Uterus (tissue), 2 donors: ENCODE measurements around the gene DPP10.

ENCODE experiments used
- POLR2A ChIP-seq, 2 donors: fragments of 450-650 bp; IDR thresholded peaks; one replicate each; pipeline ENCODE4 v1.6.1; 2016; ENCODE audit warnings: antibody characterized with exemption in 2 of 2, mild to moderate bottlenecking in 1 of 2, moderate library complexity in 1 of 2
- TF ChIP-seq, protein P1 (sequence below), 4 experiments: fragments of 200-600 bp in 2 of 4; fragments of 450-650 bp in 2 of 4; sonication (generic) in 2 of 4; IDR thresholded peaks; one replicate each; pipeline ENCODE4 v1.5.1; 2016 to 2019; ENCODE audit warnings: antibody characterized with exemption in 4 of 4, mild to moderate bottlenecking in 2 of 4, moderate library complexity in 1 of 4

- TF ChIP-seq, protein P1, sequence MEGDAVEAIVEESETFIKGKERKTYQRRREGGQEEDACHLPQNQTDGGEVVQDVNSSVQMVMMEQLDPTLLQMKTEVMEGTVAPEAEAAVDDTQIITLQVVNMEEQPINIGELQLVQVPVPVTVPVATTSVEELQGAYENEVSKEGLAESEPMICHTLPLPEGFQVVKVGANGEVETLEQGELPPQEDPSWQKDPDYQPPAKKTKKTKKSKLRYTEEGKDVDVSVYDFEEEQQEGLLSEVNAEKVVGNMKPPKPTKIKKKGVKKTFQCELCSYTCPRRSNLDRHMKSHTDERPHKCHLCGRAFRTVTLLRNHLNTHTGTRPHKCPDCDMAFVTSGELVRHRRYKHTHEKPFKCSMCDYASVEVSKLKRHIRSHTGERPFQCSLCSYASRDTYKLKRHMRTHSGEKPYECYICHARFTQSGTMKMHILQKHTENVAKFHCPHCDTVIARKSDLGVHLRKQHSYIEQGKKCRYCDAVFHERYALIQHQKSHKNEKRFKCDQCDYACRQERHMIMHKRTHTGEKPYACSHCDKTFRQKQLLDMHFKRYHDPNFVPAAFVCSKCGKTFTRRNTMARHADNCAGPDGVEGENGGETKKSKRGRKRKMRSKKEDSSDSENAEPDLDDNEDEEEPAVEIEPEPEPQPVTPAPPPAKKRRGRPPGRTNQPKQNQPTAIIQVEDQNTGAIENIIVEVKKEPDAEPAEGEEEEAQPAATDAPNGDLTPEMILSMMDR (IDR thresholded peaks at IDR 0.05) = no peak
- TF ChIP-seq POLR2A (IDR thresholded peaks at IDR 0.05) = no peak
Observed at GRCh38 chr2:114609801-114610200, 167.4 kb downstream of the DPP10 start.
